ENCODE measurements around the gene IGFBPL1. TPM values are rescaled to one million over a fixed set of nuclear protein-coding genes. Genes with fewer than 3 reads are reported as not detected.

IGFBPL1 gene
- polyA plus RNA-seq, 4 donors: 0.95 to 3.1 TPM; not detected in 2

GRCh38 chr9:38436708-38437107, 12.5 kb upstream of the IGFBPL1 start:
- Histone ChIP-seq H3K36me3 (ENCODE audit: control insufficient read depth in 3 of 3, insufficient read depth in 2 of 3, low read depth in 1 of 3, low read length in 3 of 3) (no peaks in the 10 kb centered on the region), H3K27ac (ENCODE audit: low read depth in 1 of 3, low read length in 2 of 3) (peak overlapping the region in 1 of 3 donors; percentile 61), H3K9me3 (ENCODE audit: control insufficient read depth in 2 of 2, insufficient read depth in 1 of 2, low read depth in 1 of 2, low read length in 1 of 2) (peaks cover 0 to 7% of the 10 kb centered on the region in 2 donors), H3K4me1 (ENCODE audit: control insufficient read depth in 3 of 3, insufficient read depth in 2 of 3, low read depth in 1 of 3, low read length in 2 of 3) (peaks cover 0 to 47% (median 0%) of the 10 kb centered on the region in 3 donors), H3K4me3 (ENCODE audit: low read depth in 1 of 3, low read length in 3 of 3) (no peak overlapping the region), H3K27me3 (ENCODE audit: control insufficient read depth in 3 of 3, insufficient read depth in 3 of 3, low read length in 3 of 3) (no peaks in the 10 kb centered on the region)
- DNase-seq (no peak), FAIRE-seq (no peak)
- WGBS, 3 donors: 92 to 98% (median 97%) methylated on average over 2 of the region's 2 CpGs

GRCh38 chr9:38435521-38435920, 11.3 kb upstream of the IGFBPL1 start:
- no peaks in the 10 kb centered on the region for H3K27me3 ChIP-seq (ENCODE audit: control insufficient read depth in 3 of 3, insufficient read depth in 3 of 3, low read length in 3 of 3)
- no peak for FAIRE-seq
- peak overlapping the region in 1 of 3 donors; percentile 68 for H3K27ac ChIP-seq (ENCODE audit: low read depth in 1 of 3, low read length in 2 of 3)
- peaks cover 0 to 7% of the 10 kb centered on the region in 2 donors for H3K9me3 ChIP-seq (ENCODE audit: control insufficient read depth in 2 of 2, insufficient read depth in 1 of 2, low read depth in 1 of 2, low read length in 1 of 2)
- no peak for DNase-seq
- H3K4me3 ChIP-seq (ENCODE audit: low read depth in 1 of 3, low read length in 3 of 3): no peak overlapping the region
- peaks cover 0 to 47% (median 0%) of the 10 kb centered on the region in 3 donors for H3K4me1 ChIP-seq (ENCODE audit: control insufficient read depth in 3 of 3, insufficient read depth in 2 of 3, low read depth in 1 of 3, low read length in 2 of 3)
- WGBS, 3 donors: 70 to 86% (median 70%) methylated on average over 2 of the region's 2 CpGs
- no peaks in the 10 kb centered on the region for H3K36me3 ChIP-seq (ENCODE audit: control insufficient read depth in 3 of 3, insufficient read depth in 2 of 3, low read depth in 1 of 3, low read length in 3 of 3)

GRCh38 chr9:38434853-38435252, 10.6 kb upstream of the IGFBPL1 start:
- Histone ChIP-seq H3K27ac (ENCODE audit: low read depth in 1 of 3, low read length in 2 of 3) (peak overlapping the region in 1 of 3 donors; percentile 68), H3K36me3 (ENCODE audit: control insufficient read depth in 3 of 3, insufficient read depth in 2 of 3, low read depth in 1 of 3, low read length in 3 of 3) (no peaks in the 10 kb centered on the region), H3K4me1 (ENCODE audit: control insufficient read depth in 3 of 3, insufficient read depth in 2 of 3, low read depth in 1 of 3, low read length in 2 of 3) (peaks cover 0 to 47% (median 0%) of the 10 kb centered on the region in 3 donors), H3K9me3 (ENCODE audit: control insufficient read depth in 2 of 2, insufficient read depth in 1 of 2, low read depth in 1 of 2, low read length in 1 of 2) (peaks cover 0 to 7% of the 10 kb centered on the region in 2 donors), H3K4me3 (ENCODE audit: low read depth in 1 of 3, low read length in 3 of 3) (no peak overlapping the region), H3K27me3 (ENCODE audit: control insufficient read depth in 3 of 3, insufficient read depth in 3 of 3, low read length in 3 of 3) (no peaks in the 10 kb centered on the region)
- peak; percentile 49 to 85 for DNase-seq
- no peak for FAIRE-seq
- 21 to 71% (median 46%) methylated on average over 3 of the region's 3 CpGs for WGBS, 3 donors

GRCh38 chr9:38434365-38434764, 10.1 kb upstream of the IGFBPL1 start:
- Histone ChIP-seq H3K36me3 (ENCODE audit: control insufficient read depth in 3 of 3, insufficient read depth in 2 of 3, low read depth in 1 of 3, low read length in 3 of 3) (no peaks in the 10 kb centered on the region), H3K4me1 (ENCODE audit: control insufficient read depth in 3 of 3, insufficient read depth in 2 of 3, low read depth in 1 of 3, low read length in 2 of 3) (peaks cover 0 to 47% (median 0%) of the 10 kb centered on the region in 3 donors), H3K4me3 (ENCODE audit: low read depth in 1 of 3, low read length in 3 of 3) (no peak overlapping the region), H3K27ac (ENCODE audit: low read depth in 1 of 3, low read length in 2 of 3) (peak overlapping the region in 1 of 3 donors; percentile 68), H3K27me3 (ENCODE audit: control insufficient read depth in 3 of 3, insufficient read depth in 3 of 3, low read length in 3 of 3) (no peaks in the 10 kb centered on the region), H3K9me3 (ENCODE audit: control insufficient read depth in 2 of 2, insufficient read depth in 1 of 2, low read depth in 1 of 2, low read length in 1 of 2) (peaks cover 0 to 7% of the 10 kb centered on the region in 2 donors)
- 16 to 39% (median 32%) methylated on average over 3 of the region's 3 CpGs for WGBS, 3 donors
- DNase-seq: peak in 1 of 2 donors; percentile 48
- FAIRE-seq: no peak

GRCh38 chr9:38432922-38433510, 8.8 kb upstream of the IGFBPL1 start:
- H3K36me3 ChIP-seq (ENCODE audit: control insufficient read depth in 3 of 3, insufficient read depth in 2 of 3, low read depth in 1 of 3, low read length in 3 of 3): no peaks in the 10 kb centered on the region
- DNase-seq (peak; percentile 30 to 60), FAIRE-seq (no peak)
- H3K9me3 ChIP-seq (ENCODE audit: control insufficient read depth in 2 of 2, insufficient read depth in 1 of 2, low read depth in 1 of 2, low read length in 1 of 2): peaks cover 0 to 7% of the 10 kb centered on the region in 2 donors
- no peak overlapping the region for H3K4me3 ChIP-seq (ENCODE audit: low read depth in 1 of 3, low read length in 3 of 3)
- 29 to 32% (median 31%) methylated on average over 3 of the region's 3 CpGs for WGBS, 3 donors
- peak overlapping the region in 1 of 3 donors; percentile 68 for H3K27ac ChIP-seq (ENCODE audit: low read depth in 1 of 3, low read length in 2 of 3)
- peaks cover 0 to 45% (median 0%) of the 10 kb centered on the region in 3 donors for H3K4me1 ChIP-seq (ENCODE audit: control insufficient read depth in 3 of 3, insufficient read depth in 2 of 3, low read depth in 1 of 3, low read length in 2 of 3)
- H3K27me3 ChIP-seq (ENCODE audit: control insufficient read depth in 3 of 3, insufficient read depth in 3 of 3, low read length in 3 of 3): peaks cover 0 to 3% (median 0%) of the 10 kb centered on the region in 3 donors

GRCh38 chr9:38431116-38431515, 6.9 kb upstream of the IGFBPL1 start:
- FAIRE-seq: no peak
- 48 to 77% (median 72%) methylated on average over 4 of the region's 4 CpGs for WGBS, 3 donors
- H3K27ac ChIP-seq (ENCODE audit: low read depth in 1 of 3, low read length in 2 of 3): no peak overlapping the region
- no peaks in the 10 kb centered on the region for H3K9me3 ChIP-seq (ENCODE audit: control insufficient read depth in 2 of 2, insufficient read depth in 1 of 2, low read depth in 1 of 2, low read length in 1 of 2)
- peaks cover 0 to 5% (median 0%) of the 10 kb centered on the region in 3 donors for H3K27me3 ChIP-seq (ENCODE audit: control insufficient read depth in 3 of 3, insufficient read depth in 3 of 3, low read length in 3 of 3)
- H3K4me1 ChIP-seq (ENCODE audit: control insufficient read depth in 3 of 3, insufficient read depth in 2 of 3, low read depth in 1 of 3, low read length in 2 of 3): peaks cover 0 to 28% (median 0%) of the 10 kb centered on the region in 3 donors
- no peak overlapping the region for H3K4me3 ChIP-seq (ENCODE audit: low read depth in 1 of 3, low read length in 3 of 3)
- no peaks in the 10 kb centered on the region for H3K36me3 ChIP-seq (ENCODE audit: control insufficient read depth in 3 of 3, insufficient read depth in 2 of 3, low read depth in 1 of 3, low read length in 3 of 3)
- DNase-seq: no peak

GRCh38 chr9:38428062-38428461, 3.8 kb upstream of the IGFBPL1 start:
- Histone ChIP-seq H3K27ac (ENCODE audit: low read depth in 1 of 3, low read length in 2 of 3) (no peak overlapping the region), H3K27me3 (ENCODE audit: control insufficient read depth in 3 of 3, insufficient read depth in 3 of 3, low read length in 3 of 3) (peaks cover 7 to 22% (median 13%) of the 10 kb centered on the region in 3 donors), H3K4me1 (ENCODE audit: control insufficient read depth in 3 of 3, insufficient read depth in 2 of 3, low read depth in 1 of 3, low read length in 2 of 3) (no peaks in the 10 kb centered on the region), H3K4me3 (ENCODE audit: low read depth in 1 of 3, low read length in 3 of 3) (no peak overlapping the region), H3K9me3 (ENCODE audit: control insufficient read depth in 2 of 2, insufficient read depth in 1 of 2, low read depth in 1 of 2, low read length in 1 of 2) (no peaks in the 10 kb centered on the region), H3K36me3 (ENCODE audit: control insufficient read depth in 3 of 3, insufficient read depth in 2 of 3, low read depth in 1 of 3, low read length in 3 of 3) (no peaks in the 10 kb centered on the region)
- DNase-seq: no peak
- FAIRE-seq: no peak
- 71 to 100% (median 84%) methylated on average over 1 of the region's 1 CpG for WGBS, 3 donors

- no peak for DNase-seq
- H3K9me3 ChIP-seq (ENCODE audit: control insufficient read depth in 2 of 2, insufficient read depth in 1 of 2, low read depth in 1 of 2, low read length in 1 of 2): no peaks in the 10 kb centered on the region
- H3K4me1 ChIP-seq (ENCODE audit: control insufficient read depth in 3 of 3, insufficient read depth in 2 of 3, low read depth in 1 of 3, low read length in 2 of 3): no peaks in the 10 kb centered on the region
- H3K36me3 ChIP-seq (ENCODE audit: control insufficient read depth in 3 of 3, insufficient read depth in 2 of 3, low read depth in 1 of 3, low read length in 3 of 3): no peaks in the 10 kb centered on the region
- WGBS, 3 donors: 56 to 78% (median 65%) methylated on average over 4 of the region's 4 CpGs
- peak overlapping the region in 1 of 3 donors; percentile 24 for H3K4me3 ChIP-seq (ENCODE audit: low read depth in 1 of 3, low read length in 3 of 3)
- H3K27ac ChIP-seq (ENCODE audit: low read depth in 1 of 3, low read length in 2 of 3): no peak overlapping the region
- H3K27me3 ChIP-seq (ENCODE audit: control insufficient read depth in 3 of 3, insufficient read depth in 3 of 3, low read length in 3 of 3): peaks cover 7 to 37% (median 23%) of the 10 kb centered on the region in 3 donors
- FAIRE-seq: no peak
These were observed 664 bp upstream of the IGFBPL1 start for GRCh38 chr9:38424918-38425317.

Measured in small intestine (tissue), 7 donors.